ENCODE data around the gene KDM7A. TPM values are rescaled to one million over a fixed set of nuclear protein-coding genes. Genes with fewer than 3 reads are reported as not detected.

KDM7A gene
- total and polyA plus RNA-seq, 9 of the 15 experiments (the other 6 are each of a cell fraction or from before 2014, with no cell fraction given), result 0.90 to 8.4 (median 7.0) TPM

DNA sequence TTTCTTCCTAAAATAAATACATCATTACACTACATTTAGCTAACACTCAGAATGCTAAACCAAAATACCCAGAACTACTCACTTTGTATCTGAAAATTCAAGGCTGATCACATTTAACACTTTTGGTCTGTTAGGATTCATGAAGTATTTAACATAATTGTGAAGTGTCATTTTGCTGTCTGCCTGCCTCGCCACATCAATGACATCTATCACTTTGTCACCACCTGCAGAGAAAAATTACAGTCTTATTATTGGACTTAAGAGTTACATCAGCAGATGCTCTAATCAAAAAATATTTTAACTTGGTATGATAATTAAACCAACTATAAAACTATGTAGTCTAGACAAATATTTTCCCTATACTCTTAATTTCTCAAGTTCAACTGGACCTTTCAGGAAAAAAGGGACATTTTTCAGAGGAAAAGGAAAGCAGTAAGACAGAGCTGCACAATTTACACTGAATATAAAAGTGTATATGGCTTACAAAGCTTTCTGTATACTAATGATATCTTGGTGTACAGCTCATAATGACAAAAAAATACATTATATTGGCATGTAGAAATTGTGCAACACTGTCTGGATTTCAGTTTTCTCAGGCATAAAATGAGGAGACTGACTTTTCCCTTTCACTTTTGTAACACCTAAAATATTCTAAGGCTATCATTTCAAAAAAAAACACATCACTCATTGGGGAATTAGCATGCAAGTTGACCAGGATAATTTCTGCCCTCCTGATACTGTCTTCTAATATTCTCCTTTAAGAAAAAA, 49.2 kb downstream of the KDM7A start:
- Histone ChIP-seq H3K27me3 (ENCODE audit: control insufficient read depth in 2 of 2, insufficient read depth in 2 of 2, low read length in 2 of 2) (no peaks in the 10 kb centered on the region), H3K4me3 (no peak overlapping the region), H3K36me3 (ENCODE audit: control insufficient read depth, insufficient read depth, low read length) (no peaks in the 10 kb centered on the region), H3K9me3 (replicated peaks; ENCODE audit: control insufficient read depth, insufficient read depth, low read depth, low read length) (no peaks in the 10 kb centered on the region), H3K27ac (ENCODE audit: extremely low read depth, low read depth, low read length) (no peak overlapping the region), H3K79me2 (ENCODE audit: control insufficient read depth, insufficient read depth, low read length) (no peaks in the 10 kb centered on the region), H3K9me1 (ENCODE audit: control insufficient read depth, insufficient read depth, low read length) (no peaks in the 10 kb centered on the region), H4K20me1 (replicated peaks; ENCODE audit: control insufficient read depth, insufficient read depth, low read length) (no peaks in the 10 kb centered on the region), H3K9ac (ENCODE audit: insufficient read depth in 1 of 2, low read depth in 2 of 2, low read length in 2 of 2) (no peak overlapping the region), H3K4me1 (replicated peaks in 1 of 2; ENCODE audit: control insufficient read depth in 2 of 2, insufficient read depth in 2 of 2, low read length in 2 of 2) (no peaks in the 10 kb centered on the region), H3K4me2 (ENCODE audit: insufficient read depth, low read length) (no peak overlapping the region), H2AFZ (ENCODE audit: low read depth, low read length) (no peak overlapping the region)
- TF ChIP-seq TCF3 (CRISPR knock-in tag; IDR thresholded peaks at IDR 0.05), result no peak
- no peak for TF ChIP-seq TCF7L2 (IDR thresholded peaks at IDR 0.05; ENCODE audit: low read depth, low read length)
- TF ChIP-seq, protein P1, sequence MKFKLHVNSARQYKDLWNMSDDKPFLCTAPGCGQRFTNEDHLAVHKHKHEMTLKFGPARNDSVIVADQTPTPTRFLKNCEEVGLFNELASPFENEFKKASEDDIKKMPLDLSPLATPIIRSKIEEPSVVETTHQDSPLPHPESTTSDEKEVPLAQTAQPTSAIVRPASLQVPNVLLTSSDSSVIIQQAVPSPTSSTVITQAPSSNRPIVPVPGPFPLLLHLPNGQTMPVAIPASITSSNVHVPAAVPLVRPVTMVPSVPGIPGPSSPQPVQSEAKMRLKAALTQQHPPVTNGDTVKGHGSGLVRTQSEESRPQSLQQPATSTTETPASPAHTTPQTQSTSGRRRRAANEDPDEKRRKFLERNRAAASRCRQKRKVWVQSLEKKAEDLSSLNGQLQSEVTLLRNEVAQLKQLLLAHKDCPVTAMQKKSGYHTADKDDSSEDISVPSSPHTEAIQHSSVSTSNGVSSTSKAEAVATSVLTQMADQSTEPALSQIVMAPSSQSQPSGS (CRISPR knock-in tag; IDR thresholded peaks at IDR 0.05), result no peak
- no peak for TF ChIP-seq ZNF165 (CRISPR knock-in tag; IDR thresholded peaks at IDR 0.05; ENCODE audit: borderline replicate concordance)
- no peak for TF ChIP-seq ZNF398 (CRISPR knock-in tag; IDR thresholded peaks at IDR 0.05)
- TF ChIP-seq MLX (CRISPR knock-in tag; conservative IDR thresholded peaks at IDR 0.05), result no peak
- no peak for TF ChIP-seq CEBPG (CRISPR knock-in tag; IDR thresholded peaks at IDR 0.05)
- peak; percentile 16 to 51; a peak in 1 of 4 replicates for TF ChIP-seq CEBPG (tag; conservative IDR thresholded peaks at IDR 0.05 in 1 of 2, IDR thresholded peaks at IDR 0.05 in 1 of 2)
- TF ChIP-seq STAT5B (CRISPR knock-in tag; IDR thresholded peaks at IDR 0.05), result no peak
- TF ChIP-seq RAD51 (IDR thresholded peaks at IDR 0.05; ENCODE audit: borderline replicate concordance, low read depth), result no peak
- 0 out of 2 replicates have a peak, but pooled peaks have one; percentile 42 for TF ChIP-seq CEBPB (tag; IDR thresholded peaks at IDR 0.05)
- no peak for TF ChIP-seq NEUROD1 (IDR thresholded peaks at IDR 0.05; ENCODE audit: borderline replicate concordance, low read depth, low read length, partially characterized antibody)
- WGBS (ENCODE audit: insufficient coverage, low coverage, missing lambda C conversion rate), result 76% methylated on average over 1 of the region's 1 CpG
- in situ Hi-C loops (cut with MboI) (no loop called here), intact Hi-C loops (cut with micrococcal nuclease) (no loop called here)
- FAIRE-seq (no peak), ATAC-seq (no peak), DNase-seq (ENCODE audit: extremely low read depth in 1 of 4, low spot score in 3 of 4) (no peak)
- CTCF ChIA-PET (ENCODE audit: low intra/inter-chr PET ratio), result interaction anchor here (0.5 kb wide), 1 partner anchor 836 kb away, joined by 3 read pairs; no protein-coding TSS in a partner anchor
- POLR2A ChIA-PET, result no interaction called here
- no TSS peak for BruUV-seq (replicated peaks)

Measured in K562 (cell line).